SK-MEL-5 (cell line): Measurements from ENCODE around the gene CABP7. TPM values are rescaled to one million over a fixed set of nuclear protein-coding genes. Genes with fewer than 3 reads are reported as not detected.

ENCODE experiments used
- small RNA-seq, 2 experiments: library from RNA; depleted of rRNA; stranded (forward); fragments of <200 nt; gene quantifications; one replicate each; pipeline ENCODE3, GENCODE V24; 2014
- total RNA-seq: library from RNA; depleted of rRNA; stranded (reverse); fragments of >200 nt; shearing (Covaris generic); gene quantifications from 2 replicates; pipeline ENCODE4 v1.2.3, GENCODE V29; 2014; rRNA removed

The CABP7 gene
- total RNA-seq, 1 experiment from 2014 or later: not detected

Small RNA genes within 50 kb of the gene (small RNA-seq; reads per million reads assigned to genes)
- gene AC004882.2: 0 reads per million in 2 experiments
- gene RF00019: 0 reads per million in 2 experiments

Other genes starting within 250 kb of the CABP7 start
- 0.92 and 1.2 TPM in 2 replicates for gene NEFH, start 239.8 kb upstream of the CABP7 start, total RNA-seq
- 107 and 115 TPM in 2 replicates for gene THOC5, start 166.2 kb upstream of the CABP7 start, total RNA-seq
- gene NIPSNAP1, start 138.9 kb upstream of the CABP7 start, total RNA-seq: 97.5 and 98.4 TPM in 2 replicates
- gene NF2, start 116.4 kb upstream of the CABP7 start, total RNA-seq: 47.7 and 53.8 TPM in 2 replicates
- 27.7 and 32.7 TPM in 2 replicates for gene ZMAT5, start 47.0 kb downstream of the CABP7 start, total RNA-seq
- gene UQCR10, start 47.4 kb downstream of the CABP7 start, total RNA-seq: 176 and 198 TPM in 2 replicates
- gene ASCC2, start 118.3 kb downstream of the CABP7 start, total RNA-seq: 47.8 and 57.2 TPM in 2 replicates
- 15.7 and 18.6 TPM in 2 replicates for gene MTMR3, start 163.2 kb downstream of the CABP7 start, total RNA-seq